Pulmonary artery endothelial cell (primary cell): ENCODE results near the gene SMIM45.

Source experiments
- DNase-seq: peaks from one replicate; pipeline ENCODE4 v3.0.0-alpha.2; 2011; ENCODE audit warnings: low read depth, low spot score

SMIM45 gene

GRCh38 chr22:41969110-41969646, 17.2 kb downstream of the SMIM45 start, which contains the start of gene SEPTIN3:
Gene SEPTIN3, plus strand, starts transcription at chr22:41969443. Its CDS starts 2,050 bp downstream, at chr22:41971493.
- no peak for DNase-seq

GRCh38 chr22:41970601-41971000, 18.7 kb downstream of the SMIM45 start:
- no peak for DNase-seq

- no peak for DNase-seq
Observed at GRCh38 chr22:41971431-41971830, 19.5 kb downstream of the SMIM45 start.

GRCh38 chr22:41974691-41975290, 22.8 kb downstream of the SMIM45 start:
- no peak for DNase-seq

- DNase-seq, result no peak
Observed at GRCh38 chr22:41975299-41976069, 23.5 kb downstream of the SMIM45 start.

GRCh38 chr22:41976070-41976901, 24.3 kb downstream of the SMIM45 start:
- DNase-seq, result no peak

- no peak for DNase-seq
Observed at GRCh38 chr22:41976961-41977566, 25.1 kb downstream of the SMIM45 start.

GRCh38 chr22:41978732-41979131, 26.8 kb downstream of the SMIM45 start:
- DNase-seq, result no peak

GRCh38 chr22:41979423-41980250, 27.7 kb downstream of the SMIM45 start:
- DNase-seq, result no peak

GRCh38 chr22:41982865-41983264, 30.9 kb downstream of the SMIM45 start:
- no peak for DNase-seq

- no peak for DNase-seq
Observed at GRCh38 chr22:41983513-41984405, 31.8 kb downstream of the SMIM45 start.

- DNase-seq, result no peak
Observed at GRCh38 chr22:41987276-41987675, 35.3 kb downstream of the SMIM45 start.

GRCh38 chr22:41989246-41989645, 37.3 kb downstream of the SMIM45 start:
- DNase-seq, result no peak

- DNase-seq, result no peak
Observed at GRCh38 chr22:41991111-41991510, 39.2 kb downstream of the SMIM45 start.

GRCh38 chr22:41992496-41992895, 40.5 kb downstream of the SMIM45 start:
- no peak for DNase-seq

- DNase-seq, result no peak
Observed at GRCh38 chr22:41995211-41995610, 43.3 kb downstream of the SMIM45 start.

GRCh38 chr22:41996826-41997225, 44.9 kb downstream of the SMIM45 start:
- DNase-seq, result no peak

- DNase-seq, result peak; percentile 51
Observed at GRCh38 chr22:41998361-41999261, 46.7 kb downstream of the SMIM45 start, which contains the start of gene WBP2NL. Gene WBP2NL, plus strand, starts transcription at chr22:41998788. Its CDS starts 31 bp downstream, at chr22:41998819.
